SK-N-SH treated with all-trans-retinoic acid at 6 μM for 48 hours (cell line): ENCODE data around the gene NKD1.

Experiments
- BACH2 ChIP-seq: fragments of 250-450 bp; sonication (Bioruptor Pico); IDR thresholded peaks from 2 replicates; pipeline ENCODE4 v1.9.0; 2021; ENCODE audit warnings: mild to moderate bottlenecking, borderline replicate concordance
- GLIS3 ChIP-seq: fragments of 250-450 bp; sonication (Bioruptor Pico); IDR thresholded peaks from 2 replicates; pipeline ENCODE4 v1.5.0; 2020; ENCODE audit warnings: mild to moderate bottlenecking, moderate library complexity
- PATZ1 ChIP-seq: fragments of 250-450 bp; sonication (Bioruptor Pico); IDR thresholded peaks from 2 replicates; pipeline ENCODE4 v1.8.0; 2020; ENCODE audit warnings: mild to moderate bottlenecking, moderate library complexity, borderline replicate concordance
- RARB ChIP-seq: fragments of 250-450 bp; sonication (Bioruptor Pico); IDR thresholded peaks from 2 replicates; pipeline ENCODE4 v1.8.0; 2021; ENCODE audit warnings: mild to moderate bottlenecking, moderate library complexity
- ZFP30 ChIP-seq: fragments of 450-650 bp; formaldehyde crosslinking; IDR thresholded peaks from 2 replicates; pipeline ENCODE4 v1.5.0; 2022; ENCODE audit warnings: mild to moderate bottlenecking, moderate library complexity
- ZNF565 ChIP-seq: fragments of 450-650 bp; formaldehyde crosslinking; conservative IDR thresholded peaks from 2 replicates; pipeline ENCODE4 v1.5.0; 2020; ENCODE audit warnings: low read depth, mild to moderate bottlenecking, moderate library complexity
- ZNF8 ChIP-seq: fragments of 450-650 bp; formaldehyde crosslinking; IDR thresholded peaks from 2 replicates; pipeline ENCODE4 v1.5.0; 2020; ENCODE audit warnings: mild to moderate bottlenecking, moderate library complexity
- TF ChIP-seq, protein P1 (sequence below): fragments of 250-450 bp; sonication (Bioruptor Pico); IDR thresholded peaks from 2 replicates; pipeline ENCODE4 v1.5.1; 2020; ENCODE audit warnings: low read depth, mild to moderate bottlenecking, moderate library complexity

DNA sequence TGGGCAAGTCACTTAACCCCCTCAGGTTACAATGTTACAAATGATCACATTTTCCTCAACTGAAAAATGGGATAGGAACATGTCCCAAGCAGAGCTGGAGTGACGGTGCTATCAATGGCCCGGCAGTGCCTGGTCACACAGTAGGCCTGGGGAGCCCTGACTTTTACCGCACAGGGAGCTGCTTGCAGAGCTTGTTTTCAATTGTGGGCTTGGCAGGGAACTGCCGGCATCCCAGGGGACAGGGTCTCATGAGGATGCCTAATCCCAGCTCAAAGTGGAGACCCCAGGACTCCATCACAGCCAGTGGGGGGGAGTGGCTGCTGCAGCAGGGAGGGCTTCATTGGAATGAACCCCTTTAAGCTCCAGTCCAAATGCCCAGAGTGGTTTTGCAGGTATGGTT, 121.5 kb downstream of the NKD1 start:
- TF ChIP-seq PATZ1 (CRISPR knock-in tag) (no peak), RARB (CRISPR knock-in tag) (no peak), ZNF8 (no peak), GLIS3 (no peak), BACH2 (CRISPR knock-in tag) (no peak), ZFP30 (CRISPR knock-in tag) (no peak), ZNF565 (CRISPR knock-in tag) (no peak)
- TF ChIP-seq, protein P1, sequence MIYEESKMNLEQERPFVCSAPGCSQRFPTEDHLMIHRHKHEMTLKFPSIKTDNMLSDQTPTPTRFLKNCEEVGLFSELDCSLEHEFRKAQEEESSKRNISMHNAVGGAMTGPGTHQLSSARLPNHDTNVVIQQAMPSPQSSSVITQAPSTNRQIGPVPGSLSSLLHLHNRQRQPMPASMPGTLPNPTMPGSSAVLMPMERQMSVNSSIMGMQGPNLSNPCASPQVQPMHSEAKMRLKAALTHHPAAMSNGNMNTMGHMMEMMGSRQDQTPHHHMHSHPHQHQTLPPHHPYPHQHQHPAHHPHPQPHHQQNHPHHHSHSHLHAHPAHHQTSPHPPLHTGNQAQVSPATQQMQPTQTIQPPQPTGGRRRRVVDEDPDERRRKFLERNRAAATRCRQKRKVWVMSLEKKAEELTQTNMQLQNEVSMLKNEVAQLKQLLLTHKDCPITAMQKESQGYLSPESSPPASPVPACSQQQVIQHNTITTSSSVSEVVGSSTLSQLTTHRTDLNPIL: no peak
